Effector CD8-positive, alpha-beta T cell (primary cell): Measurements from ENCODE around the gene CPNE8.
"Not testable (repeated sequence)": the region's sequence is repeated elsewhere in the genome, so short reads cannot be mapped to it uniquely, and the experiment has no call there.

Experiments
- DNase-seq: peaks from one replicate; lab custom pipeline; 2025; lab: John Stamatoyannopoulos, UW

The CPNE8 gene

DNA sequence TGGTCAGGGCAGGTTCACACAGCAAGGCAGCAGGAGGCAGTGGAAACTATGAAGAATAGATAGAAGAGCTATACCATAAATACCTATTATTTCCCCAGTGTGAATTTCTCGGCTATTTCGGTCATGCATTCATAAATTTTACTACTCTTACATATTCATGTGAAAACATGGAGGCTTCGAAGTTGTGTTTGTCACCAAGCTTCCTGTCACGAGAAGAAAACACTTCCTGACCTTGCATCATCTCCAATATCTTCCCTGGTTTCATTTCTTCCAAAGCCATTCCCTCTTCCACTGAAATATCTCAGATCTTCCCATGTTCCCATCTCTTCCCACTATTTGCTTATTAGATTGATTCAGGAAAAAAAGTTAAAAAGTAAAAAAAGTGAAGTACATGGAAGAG, 80.4 kb downstream of the CPNE8 start:
- no peak for DNase-seq

GRCh38 chr12:38823738-38824137, 81.7 kb downstream of the CPNE8 start:
- no peak for DNase-seq

DNA sequence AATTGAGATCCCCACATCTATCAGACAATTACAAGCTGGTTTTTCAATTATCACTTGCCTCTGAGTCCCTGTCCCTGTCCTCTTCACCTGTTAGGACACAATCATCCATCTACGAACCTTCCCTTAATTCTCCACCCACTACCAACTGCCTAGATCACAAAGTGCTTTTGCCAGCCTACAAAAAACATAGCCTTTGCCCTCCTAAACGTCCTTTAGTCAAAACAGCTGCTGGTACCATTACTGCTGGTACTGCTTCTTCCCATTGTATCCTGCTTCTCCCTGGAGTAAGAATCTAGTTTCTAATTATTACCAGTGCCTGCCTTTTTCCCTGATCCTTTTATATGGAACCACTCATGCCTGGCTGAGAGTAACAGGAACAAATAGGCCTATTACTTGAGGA, 82.1 kb downstream of the CPNE8 start:
- DNase-seq: no peak

GRCh38 chr12:38817942-38818341, 87.4 kb downstream of the CPNE8 start:
- DNase-seq: no peak

DNA sequence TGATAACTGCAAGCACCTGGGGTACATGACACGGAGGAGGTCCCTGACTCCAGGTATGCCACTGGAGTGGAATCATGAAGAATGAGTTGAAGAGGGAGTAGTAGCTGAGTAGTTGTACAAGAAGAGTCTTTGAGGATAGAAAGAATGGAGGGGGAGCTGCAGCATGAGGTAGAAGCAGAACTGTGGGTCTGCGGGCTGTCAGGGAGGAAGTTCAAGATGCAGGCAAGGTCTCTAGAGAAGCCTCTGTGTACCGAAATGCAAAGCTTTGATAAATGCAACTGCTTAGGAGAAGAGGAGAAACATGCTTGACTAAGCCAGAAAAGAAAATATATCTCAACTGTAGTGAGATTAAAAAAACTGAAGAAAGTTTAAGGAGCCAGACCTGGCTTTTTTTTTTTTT, 91.5 kb downstream of the CPNE8 start:
- DNase-seq: no peak

GRCh38 chr12:38811814-38812356, 93.5 kb downstream of the CPNE8 start:
- no peak for DNase-seq

- no peak for DNase-seq
Measured at GRCh38 chr12:38809832-38810231, 95.6 kb downstream of the CPNE8 start.

GRCh38 chr12:38788106-38788505, 117.3 kb downstream of the CPNE8 start:
- DNase-seq: no peak

- DNase-seq: no peak
Measured at GRCh38 chr12:38785381-38785780, 120.0 kb downstream of the CPNE8 start.

DNA sequence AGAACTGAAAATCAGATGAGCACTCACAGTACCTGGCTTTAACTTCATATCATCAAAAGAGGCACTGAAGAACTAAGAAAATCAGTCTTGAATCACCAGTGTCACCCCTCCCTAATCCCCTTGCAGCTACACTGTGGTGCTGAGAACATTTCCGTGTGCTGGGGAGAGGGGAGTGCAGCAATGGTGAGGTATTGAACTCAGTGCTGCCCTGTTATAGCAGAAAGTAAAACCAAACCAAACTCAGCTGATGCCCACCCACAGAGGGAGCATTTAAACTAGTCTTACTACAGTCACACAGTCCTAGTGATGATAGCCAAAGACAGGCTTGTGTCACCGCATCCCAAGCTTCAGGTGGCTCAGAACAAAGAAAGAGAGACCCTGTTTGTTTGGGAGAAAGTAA, 122.1 kb downstream of the CPNE8 start:
- no peak for DNase-seq

DNA sequence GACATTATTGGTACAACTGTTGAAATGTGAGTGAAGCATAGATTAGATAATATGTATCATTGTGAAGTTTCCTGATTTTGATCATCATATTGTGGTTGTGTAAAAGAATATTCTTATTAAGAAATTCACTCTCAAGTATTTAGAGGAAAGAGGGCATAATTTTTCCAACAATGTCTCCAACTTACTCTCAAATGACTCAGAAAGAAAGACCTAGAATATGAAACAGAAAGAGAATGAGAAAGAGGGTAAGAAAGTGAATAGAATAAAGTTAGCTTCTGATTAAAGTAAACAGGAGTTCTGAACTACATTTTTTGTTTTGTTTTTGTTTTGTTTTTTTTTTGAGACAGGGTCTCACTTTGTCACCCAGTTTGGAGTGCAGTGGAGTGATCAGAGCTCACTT, 123.0 kb downstream of the CPNE8 start:
- no peak for DNase-seq

- DNase-seq: no peak
Measured at GRCh38 chr12:38776647-38777046, 128.7 kb downstream of the CPNE8 start.

- DNase-seq: no peak
Measured at GRCh38 chr12:38775457-38775856, 129.9 kb downstream of the CPNE8 start.

GRCh38 chr12:38772437-38772836, 133.0 kb downstream of the CPNE8 start:
- DNase-seq: no peak

DNA sequence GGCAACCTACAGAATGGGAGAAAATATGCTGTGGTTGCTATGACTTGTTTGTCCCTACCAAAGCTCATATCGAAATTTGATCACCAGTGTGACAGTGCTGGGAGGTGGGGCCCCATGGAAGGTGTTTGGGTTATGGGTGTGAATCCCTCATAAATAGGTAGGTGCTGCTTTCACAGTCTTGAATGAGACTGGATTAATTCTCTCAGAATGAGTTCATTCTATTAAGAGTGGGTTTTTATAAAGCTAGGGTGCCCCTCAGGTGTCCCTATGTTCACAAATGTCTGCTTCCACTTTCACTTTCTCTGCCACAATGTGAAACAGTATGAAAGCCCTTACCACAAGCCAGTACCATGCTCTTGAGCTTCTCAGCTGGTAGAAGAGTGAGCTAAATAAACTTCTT, 133.5 kb downstream of the CPNE8 start:
- no peak for DNase-seq

GRCh38 chr12:38761636-38762342, 143.6 kb downstream of the CPNE8 start:
- no peak for DNase-seq

GRCh38 chr12:38761111-38761510, 144.3 kb downstream of the CPNE8 start:
- no peak for DNase-seq

DNA sequence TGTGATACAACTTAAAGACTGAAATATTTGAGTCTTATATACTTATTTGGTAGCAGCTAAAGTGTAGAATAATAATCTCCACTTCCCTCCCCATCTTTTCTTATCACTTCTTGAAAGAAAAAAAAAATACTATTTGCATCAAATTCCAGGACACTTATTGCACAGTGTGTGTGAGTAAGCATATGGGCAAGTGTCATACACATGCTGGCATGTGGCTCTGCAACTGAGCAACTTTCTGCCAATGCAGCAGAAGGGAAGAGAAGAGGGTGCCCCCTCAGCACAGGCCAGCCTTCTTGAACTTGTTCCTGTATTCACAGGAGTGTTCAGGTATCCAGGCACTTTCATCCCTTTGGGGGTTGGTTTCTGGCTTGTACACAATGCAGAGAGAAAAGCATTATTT, 145.8 kb downstream of the CPNE8 start:
- DNase-seq: no peak

DNA sequence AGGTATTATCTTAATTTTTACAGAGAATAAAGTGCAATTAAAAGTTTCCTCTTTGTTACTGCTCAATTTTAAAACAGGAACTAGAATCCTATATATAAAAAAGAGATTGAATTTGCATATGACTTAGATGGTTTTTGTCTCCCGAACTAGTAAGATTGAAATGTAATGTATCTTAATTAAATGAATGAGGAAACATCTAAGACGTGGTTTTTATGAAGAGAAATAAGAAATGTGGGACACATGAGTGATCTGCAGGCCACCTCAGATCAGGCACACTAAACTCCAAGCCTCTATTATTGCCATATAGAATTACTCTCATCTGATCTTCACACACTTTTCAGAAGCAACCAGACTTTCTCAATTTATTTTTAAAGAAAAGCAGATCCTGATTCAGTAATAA, 158.6 kb downstream of the CPNE8 start:
- no peak for DNase-seq

DNA sequence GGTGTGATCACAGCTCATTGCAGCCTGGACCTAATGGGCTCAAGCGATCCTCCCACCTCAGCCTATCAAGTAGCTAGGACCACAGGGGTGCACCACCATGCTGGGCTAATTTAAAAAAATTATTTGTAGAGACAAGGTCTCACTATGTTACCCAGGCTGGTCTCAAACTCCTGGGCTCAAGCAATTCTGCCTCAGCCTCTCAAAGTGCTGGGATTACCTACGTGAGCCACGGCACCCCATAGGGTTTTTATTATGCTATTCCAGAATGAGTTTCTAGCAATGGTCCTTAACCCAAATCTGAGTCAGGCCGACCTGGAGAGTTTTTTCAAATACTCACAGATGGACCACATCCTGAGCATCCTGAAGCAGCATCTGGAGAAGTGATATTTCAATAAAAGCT, 159.8 kb downstream of the CPNE8 start:
- DNase-seq: no peak

GRCh38 chr12:38744041-38744440, 161.3 kb downstream of the CPNE8 start:
- no peak for DNase-seq

DNA sequence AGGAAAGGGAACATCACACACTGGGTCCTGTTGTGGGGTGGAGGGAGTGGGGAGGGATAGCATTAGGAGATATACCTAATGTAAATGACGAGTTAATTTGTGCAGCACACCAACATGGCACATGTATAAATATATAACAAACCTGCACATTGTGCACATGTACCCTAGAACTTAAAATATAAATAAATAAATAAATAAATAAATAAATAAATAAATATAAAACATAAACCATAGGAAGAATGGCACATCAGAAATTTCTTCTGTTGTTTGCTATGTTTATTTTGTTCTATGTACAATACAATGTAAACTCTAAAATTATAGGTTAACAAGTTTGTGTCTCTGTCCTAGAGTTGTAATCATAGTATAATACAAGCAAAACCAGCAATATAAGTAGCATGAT, 162.9 kb downstream of the CPNE8 start:
- not testable (repeated sequence) for DNase-seq

DNA sequence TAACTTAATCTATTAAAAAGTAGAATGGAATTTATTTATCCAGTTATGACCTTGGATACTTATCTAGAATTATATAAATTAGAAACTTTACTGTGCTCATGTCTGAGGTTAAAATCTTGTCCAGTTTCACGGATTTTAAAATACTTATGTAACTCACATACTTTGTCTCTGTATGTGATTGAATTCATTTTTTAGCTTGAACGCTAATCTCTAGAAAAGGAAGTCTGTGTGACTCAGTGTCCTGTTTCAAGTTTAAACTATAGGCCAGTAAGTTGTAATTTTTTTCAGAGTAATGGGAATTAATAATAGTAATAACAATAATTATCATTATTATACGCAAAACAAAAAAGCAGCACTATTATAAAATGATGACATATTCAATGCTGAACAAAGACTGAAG, 168.6 kb downstream of the CPNE8 start:
- no peak for DNase-seq

- no peak for DNase-seq
Measured at GRCh38 chr12:38732761-38733160, 172.6 kb downstream of the CPNE8 start.
